ENCODE results near the gene ZG16B.

Gene ZG16B

GRCh38 chr16:2785101-2785991, 44.8 kb upstream of the ZG16B start:
- Histone ChIP-seq H3K36me3 (ENCODE audit: control insufficient read depth, insufficient read depth, low read length) (no peaks in the 10 kb centered on the region), H3K9ac (no peak overlapping the region), H3K79me2 (no peaks in the 10 kb centered on the region), H3K4me3 (ENCODE audit: low read depth, low read length) (no peak overlapping the region), H3K27ac (no peak overlapping the region), H3K27me3 (ENCODE audit: control insufficient read depth, insufficient read depth, low read length) (peaks cover 3% of the 10 kb centered on the region), H3K4me1 (peaks cover 12% of the 10 kb centered on the region), H3K4me2 (ENCODE audit: low read length) (peak overlapping the region; percentile 45), H2AFZ (peak overlapping the region; percentile 83), H3K9me3 (ENCODE audit: control insufficient read depth, low read length) (no peaks in the 10 kb centered on the region)
- TF ChIP-seq CTCF (IDR thresholded peaks at IDR 0.05): no peak

GRCh38 chr16:2786061-2786825, 43.9 kb upstream of the ZG16B start:
- no peak overlapping the region for H3K27ac ChIP-seq
- H3K9me3 ChIP-seq (ENCODE audit: control insufficient read depth, low read length): no peaks in the 10 kb centered on the region
- no peak overlapping the region for H3K4me2 ChIP-seq (ENCODE audit: low read length)
- H2AFZ ChIP-seq: peak overlapping the region; percentile 11
- H3K79me2 ChIP-seq: no peaks in the 10 kb centered on the region
- H3K27me3 ChIP-seq (ENCODE audit: control insufficient read depth, insufficient read depth, low read length): peaks cover 3% of the 10 kb centered on the region
- no peaks in the 10 kb centered on the region for H3K36me3 ChIP-seq (ENCODE audit: control insufficient read depth, insufficient read depth, low read length)
- H3K4me1 ChIP-seq: peaks cover 12% of the 10 kb centered on the region
- no peak overlapping the region for H3K4me3 ChIP-seq (ENCODE audit: low read depth, low read length)
- no peak overlapping the region for H3K9ac ChIP-seq
- TF ChIP-seq CTCF (IDR thresholded peaks at IDR 0.05): no peak

DNA sequence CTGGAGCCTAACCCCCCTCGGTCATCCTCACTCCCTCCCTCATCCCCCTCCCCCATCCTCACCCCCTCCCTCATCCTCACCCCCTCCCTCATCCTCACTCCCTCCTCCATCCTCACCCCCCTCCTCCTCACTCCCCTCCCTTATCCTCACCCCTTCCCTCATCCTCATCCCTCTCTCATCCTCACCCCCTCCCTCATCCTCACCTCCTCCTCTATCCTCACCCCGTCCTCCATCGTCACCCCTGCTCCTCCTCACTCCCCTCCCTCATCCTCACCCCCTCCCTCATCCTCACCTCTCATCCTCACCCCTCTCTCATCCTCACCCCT, 43.3 kb upstream of the ZG16B start:
- peaks cover 12% of the 10 kb centered on the region for H3K4me1 ChIP-seq
- no peaks in the 10 kb centered on the region for H3K79me2 ChIP-seq
- no peak overlapping the region for H3K4me2 ChIP-seq (ENCODE audit: low read length)
- TF ChIP-seq CTCF (IDR thresholded peaks at IDR 0.05): no peak
- H3K27ac ChIP-seq: no peak overlapping the region
- no peak overlapping the region for H3K9ac ChIP-seq
- H2AFZ ChIP-seq: no peak overlapping the region
- H3K9me3 ChIP-seq (ENCODE audit: control insufficient read depth, low read length): no peaks in the 10 kb centered on the region
- H3K36me3 ChIP-seq (ENCODE audit: control insufficient read depth, insufficient read depth, low read length): no peaks in the 10 kb centered on the region
- no peak overlapping the region for H3K4me3 ChIP-seq (ENCODE audit: low read depth, low read length)
- peaks cover 3% of the 10 kb centered on the region for H3K27me3 ChIP-seq (ENCODE audit: control insufficient read depth, insufficient read depth, low read length)

GRCh38 chr16:2787406-2787805, 42.7 kb upstream of the ZG16B start, which contains the start of gene PRSS33:
TSS of gene PRSS33 (minus strand) at chr16:2787560. CDS start at chr16:2786547, 1,013 bp downstream.
- H3K27me3 ChIP-seq (ENCODE audit: control insufficient read depth, insufficient read depth, low read length): peaks cover 3% of the 10 kb centered on the region
- H3K4me3 ChIP-seq (ENCODE audit: low read depth, low read length): no peak within 1 kb of the TSS
- H3K9ac ChIP-seq: no peak within 1 kb of the TSS
- no peak within 1 kb of the TSS for H2AFZ ChIP-seq
- H3K79me2 ChIP-seq: no peaks in the 10 kb centered on the region
- no peak within 1 kb of the TSS for H3K27ac ChIP-seq
- H3K9me3 ChIP-seq (ENCODE audit: control insufficient read depth, low read length): no peaks in the 10 kb centered on the region
- H3K36me3 ChIP-seq (ENCODE audit: control insufficient read depth, insufficient read depth, low read length): no peaks in the 10 kb centered on the region
- TF ChIP-seq CTCF (IDR thresholded peaks at IDR 0.05): no peak
- no peak within 1 kb of the TSS for H3K4me2 ChIP-seq (ENCODE audit: low read length)
- H3K4me1 ChIP-seq: peaks cover 12% of the 10 kb centered on the region

Measured in parathyroid adenoma (tissue), 2 donors.